ENCODE results near the gene DDT.
"Not testable (repeated sequence)": the region's sequence is repeated elsewhere in the genome, so short reads cannot be mapped to it uniquely, and the experiment has no call there.

DDT gene

GRCh38 chr22:23952794-23953405, 21.3 kb downstream of the DDT start:
- not testable (repeated sequence) for H3K36me3 Mint-ChIP-seq (ENCODE audit: low read depth)

DNA sequence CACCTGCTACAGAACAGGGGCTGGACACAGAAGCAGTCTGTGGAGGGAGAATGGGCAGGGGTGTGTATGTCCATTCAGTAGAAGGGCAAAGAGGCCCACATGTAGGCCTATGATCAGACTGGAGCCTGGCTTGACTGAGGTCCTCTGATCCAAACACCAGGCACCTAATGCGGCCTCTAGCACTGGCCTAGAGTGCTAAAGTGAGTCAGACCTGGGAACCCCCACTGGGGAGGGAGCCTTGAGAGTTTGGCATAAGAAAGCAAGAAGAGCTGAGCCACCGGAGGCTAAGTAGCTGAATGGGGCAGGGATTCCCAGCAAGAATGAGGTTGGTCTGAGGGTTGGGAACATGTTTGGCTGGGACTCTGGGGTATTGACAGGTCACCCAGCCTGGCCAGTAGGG, 22.9 kb downstream of the DDT start:
- H3K9me3 Mint-ChIP-seq; H3K27me3 Mint-ChIP-seq (ENCODE audit: low read depth); DNase-seq (ENCODE audit: low spot score); H3K4me3 Mint-ChIP-seq; H3K36me3 Mint-ChIP-seq (ENCODE audit: low read depth); H3K4me1 Mint-ChIP-seq (ENCODE audit: low read depth); H3K27ac Mint-ChIP-seq: not testable (repeated sequence)

More at GRCh38 chr22:23952794-23953405, 21.3 kb downstream of the DDT start:
- not testable (repeated sequence) for H3K27me3 Mint-ChIP-seq (ENCODE audit: low read depth); H3K4me3 Mint-ChIP-seq; DNase-seq (ENCODE audit: low spot score); H3K27ac Mint-ChIP-seq; H3K9me3 Mint-ChIP-seq; H3K4me1 Mint-ChIP-seq (ENCODE audit: low read depth)

- H3K36me3 Mint-ChIP-seq (ENCODE audit: low read depth); H3K4me3 Mint-ChIP-seq; DNase-seq (ENCODE audit: low spot score); H3K27ac Mint-ChIP-seq; H3K27me3 Mint-ChIP-seq (ENCODE audit: low read depth); H3K4me1 Mint-ChIP-seq (ENCODE audit: low read depth); H3K9me3 Mint-ChIP-seq: not testable (repeated sequence)
Measured at GRCh38 chr22:23949764-23950163, 24.5 kb downstream of the DDT start.

DNA sequence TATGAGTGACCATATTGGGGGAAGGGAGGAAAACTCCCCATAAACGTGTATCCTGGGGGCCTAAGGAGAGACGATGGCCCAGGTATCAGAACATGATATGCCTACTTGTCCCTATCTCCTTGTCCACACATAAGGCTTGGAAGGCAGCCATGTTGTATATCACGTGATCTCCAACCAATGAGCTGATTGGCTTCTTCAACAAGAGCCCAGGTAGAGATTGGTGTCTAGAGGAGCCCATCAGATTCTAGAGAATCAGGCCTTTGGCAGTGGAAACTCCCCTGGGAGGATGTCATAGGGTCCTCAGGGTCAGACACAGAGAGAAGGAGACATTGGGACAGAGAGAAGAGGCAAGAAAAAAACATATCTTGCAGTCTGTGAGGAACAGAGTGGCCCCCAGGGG, 26.9 kb downstream of the DDT start:
- H3K27ac Mint-ChIP-seq; H3K9me3 Mint-ChIP-seq; H3K36me3 Mint-ChIP-seq (ENCODE audit: low read depth); H3K4me1 Mint-ChIP-seq (ENCODE audit: low read depth); H3K4me3 Mint-ChIP-seq; DNase-seq (ENCODE audit: low spot score): not testable (repeated sequence)
- peaks cover 14% of the 10 kb centered on the region for H3K27me3 Mint-ChIP-seq (ENCODE audit: low read depth)

DNA sequence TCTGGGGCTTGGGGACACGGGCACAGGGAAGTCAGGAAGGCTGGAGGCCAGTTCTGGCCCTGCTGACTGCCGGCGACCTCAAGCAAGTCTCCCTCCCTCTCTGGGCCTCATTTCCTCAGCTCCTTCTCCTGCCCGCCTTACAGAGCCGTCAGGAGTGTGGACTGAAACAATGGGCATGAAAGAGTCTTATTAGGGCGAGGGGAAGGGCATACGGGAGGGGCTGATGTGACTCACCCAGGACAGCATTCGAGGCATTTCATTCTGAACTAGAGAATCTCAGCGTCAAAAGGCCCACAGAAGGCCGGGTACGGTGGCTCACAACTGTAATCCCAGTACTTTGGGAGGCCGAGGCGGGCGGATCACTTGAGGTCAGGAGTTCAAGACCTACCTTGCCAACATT, 34.1 kb downstream of the DDT start:
- peaks cover 19% of the 10 kb centered on the region for H3K27me3 Mint-ChIP-seq (ENCODE audit: low read depth)
- not testable (repeated sequence) for H3K9me3 Mint-ChIP-seq; H3K4me1 Mint-ChIP-seq (ENCODE audit: low read depth); H3K4me3 Mint-ChIP-seq; DNase-seq (ENCODE audit: low spot score); H3K36me3 Mint-ChIP-seq (ENCODE audit: low read depth); H3K27ac Mint-ChIP-seq

DNA sequence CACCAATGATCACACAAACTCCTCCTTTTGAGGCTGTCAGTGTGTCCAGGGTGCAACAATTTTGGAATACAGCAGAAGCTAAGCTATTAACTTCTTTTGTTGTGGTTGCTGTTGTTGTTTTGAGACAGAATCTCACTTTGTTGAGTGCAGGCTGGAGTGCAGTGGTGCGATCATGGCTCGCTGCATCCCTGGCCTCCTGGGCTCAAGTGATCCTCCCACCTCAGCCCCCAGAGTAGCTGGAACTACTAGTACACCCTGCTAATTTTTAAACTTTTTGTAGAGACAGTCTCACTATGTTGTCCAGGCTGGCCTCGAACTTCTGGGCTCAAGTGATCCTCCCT, 35.3 kb downstream of the DDT start:
- DNase-seq (ENCODE audit: low spot score) = no peak
- Mint-ChIP-seq H3K4me3 (no peak overlapping the region), H3K4me1 (ENCODE audit: low read depth) (peaks cover 4% of the 10 kb centered on the region), H3K36me3 (ENCODE audit: low read depth) (no peaks in the 10 kb centered on the region), H3K27me3 (ENCODE audit: low read depth) (peaks cover 13% of the 10 kb centered on the region), H3K27ac (no peak overlapping the region), H3K9me3 (no peaks in the 10 kb centered on the region)

DNA sequence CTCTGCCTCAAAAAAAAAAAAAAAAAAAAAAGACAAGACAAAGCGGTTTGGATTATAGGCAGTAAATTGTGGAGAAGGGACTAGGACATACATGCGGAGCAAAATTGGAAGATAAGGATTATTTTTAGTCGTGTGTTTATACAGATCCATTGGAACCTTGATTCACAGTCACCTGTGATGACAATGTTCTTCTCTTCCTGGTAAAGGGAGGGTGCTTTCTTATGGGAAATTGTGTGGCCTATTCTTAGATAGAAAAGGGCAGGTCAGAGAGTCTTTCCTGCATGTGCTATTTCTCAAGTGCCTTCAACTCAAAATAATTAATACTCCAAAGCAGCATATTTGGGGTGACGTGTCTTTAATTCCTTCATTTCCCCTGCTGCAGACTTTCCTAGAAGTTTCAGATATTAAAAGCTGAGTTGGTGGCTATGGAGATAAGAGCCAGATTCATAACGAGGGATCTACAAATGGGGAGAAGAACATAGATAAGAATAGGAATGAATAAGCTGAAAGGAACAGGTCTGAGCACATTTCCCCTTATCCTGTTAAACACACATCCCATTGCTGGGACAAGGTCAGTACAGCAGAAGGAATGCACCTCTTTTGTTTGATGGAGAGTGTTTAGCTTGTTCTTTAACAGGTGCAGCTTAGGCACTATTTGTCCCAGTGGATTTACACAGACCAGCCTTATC, 35.8 kb downstream of the DDT start:
- no peak for DNase-seq (ENCODE audit: low spot score)

GRCh38 chr22:23926561-23926960, 47.7 kb downstream of the DDT start:
- DNase-seq (ENCODE audit: low spot score) = no peak
- H3K4me1 Mint-ChIP-seq (ENCODE audit: low read depth) = peaks cover 4% of the 10 kb centered on the region
- H3K4me3 Mint-ChIP-seq = no peak overlapping the region
- no peak overlapping the region for H3K27ac Mint-ChIP-seq
- H3K27me3 Mint-ChIP-seq (ENCODE audit: low read depth) = peaks cover 6% of the 10 kb centered on the region
- H3K9me3 Mint-ChIP-seq = peaks cover 18% of the 10 kb centered on the region
- no peaks in the 10 kb centered on the region for H3K36me3 Mint-ChIP-seq (ENCODE audit: low read depth)

More for the DNA sequence above, 35.8 kb downstream of the DDT start:
- Mint-ChIP-seq H3K9me3 (no peaks in the 10 kb centered on the region), H3K4me1 (ENCODE audit: low read depth) (peaks cover 4% of the 10 kb centered on the region), H3K27me3 (ENCODE audit: low read depth) (peaks cover 12% of the 10 kb centered on the region), H3K36me3 (ENCODE audit: low read depth) (no peaks in the 10 kb centered on the region), H3K27ac (no peak overlapping the region), H3K4me3 (no peak overlapping the region)

DNA sequence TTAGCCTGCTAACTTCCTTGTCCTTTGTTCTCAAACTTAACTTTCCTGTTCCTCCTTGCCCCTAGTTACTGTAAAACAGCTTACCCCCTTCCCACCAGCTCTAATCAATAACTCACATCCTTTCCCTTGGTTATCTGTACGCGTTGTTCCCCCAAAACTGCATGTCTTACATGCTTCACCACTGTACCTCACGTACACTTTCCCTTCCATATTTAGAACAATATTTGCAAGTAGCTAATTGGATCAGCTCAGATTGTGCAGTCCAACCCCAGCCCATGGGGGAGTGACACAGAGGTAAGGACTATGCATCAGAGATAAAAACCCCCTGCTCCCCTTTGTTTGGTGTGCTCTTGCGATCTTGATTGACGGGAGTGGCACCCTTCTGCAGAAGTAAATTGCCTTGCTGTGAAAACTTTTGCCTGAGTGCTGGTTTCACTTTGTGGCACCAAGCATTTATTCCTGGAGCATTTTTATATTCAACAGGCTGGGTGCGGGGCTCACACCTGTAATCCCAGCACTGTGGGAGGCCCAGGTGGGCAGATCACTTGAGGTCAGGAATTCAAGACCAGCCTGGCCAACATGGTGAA, 49.1 kb downstream of the DDT start:
- Mint-ChIP-seq H3K9me3 (peaks cover 12% of the 10 kb centered on the region), H3K27ac (no peak overlapping the region), H3K4me3 (no peak overlapping the region), H3K4me1 (ENCODE audit: low read depth) (peaks cover 4% of the 10 kb centered on the region), H3K27me3 (ENCODE audit: low read depth) (peaks cover 6% of the 10 kb centered on the region), H3K36me3 (ENCODE audit: low read depth) (no peaks in the 10 kb centered on the region)
- DNase-seq (ENCODE audit: low spot score) = no peak

GRCh38 chr22:23922921-23923320, 51.3 kb downstream of the DDT start:
- no peak overlapping the region for H3K4me3 Mint-ChIP-seq
- no peak overlapping the region for H3K27ac Mint-ChIP-seq
- no peak for DNase-seq (ENCODE audit: low spot score)
- H3K36me3 Mint-ChIP-seq (ENCODE audit: low read depth) = no peaks in the 10 kb centered on the region
- peaks cover 4% of the 10 kb centered on the region for H3K4me1 Mint-ChIP-seq (ENCODE audit: low read depth)
- peaks cover 6% of the 10 kb centered on the region for H3K27me3 Mint-ChIP-seq (ENCODE audit: low read depth)
- peaks cover 12% of the 10 kb centered on the region for H3K9me3 Mint-ChIP-seq

GRCh38 chr22:23921586-23922201, 52.5 kb downstream of the DDT start:
- H3K4me3 Mint-ChIP-seq; H3K36me3 Mint-ChIP-seq (ENCODE audit: low read depth); H3K27ac Mint-ChIP-seq; H3K4me1 Mint-ChIP-seq (ENCODE audit: low read depth); DNase-seq (ENCODE audit: low spot score); H3K27me3 Mint-ChIP-seq (ENCODE audit: low read depth): not testable (repeated sequence)
- H3K9me3 Mint-ChIP-seq = peaks cover 12% of the 10 kb centered on the region

Data from T-helper 2 cell treated with Interferon-gamma antibody and Interleukin-4, amounts not matched to agents 5 μg/mL and 100 μg/mL, for 36 hours (primary cell).